Left lobe of liver (tissue), 2 donors: ENCODE measurements around the gene CBX7. TPM values are rescaled to one million over a fixed set of nuclear protein-coding genes. Genes with fewer than 3 reads are reported as not detected.

Source experiments
- ATAC-seq: fragments of 200-7000 bp; cut with Tn5 transposase; one replicate; pipeline ENCODE4 v1.9.1; 2020; ENCODE audit warnings: mild to moderate bottlenecking, moderate library complexity
- DNase-seq: peaks from one replicate; pipeline ENCODE4 v3.0.0-alpha.2; 2020; ENCODE audit warnings: low spot score
- total RNA-seq: library from RNA; stranded (reverse); gene quantifications from one replicate; pipeline ENCODE4 v1.2.1, GENCODE V29; 2021
- donor health status: DM: no; HTN: no; CAD: no; lungs with moderate emphysema.
- donor health status: DM: no; HTN: yes; CAD: no.

CBX7 gene
- total RNA-seq, 1 donor from 2014 or later, result 15.7 TPM

DNA sequence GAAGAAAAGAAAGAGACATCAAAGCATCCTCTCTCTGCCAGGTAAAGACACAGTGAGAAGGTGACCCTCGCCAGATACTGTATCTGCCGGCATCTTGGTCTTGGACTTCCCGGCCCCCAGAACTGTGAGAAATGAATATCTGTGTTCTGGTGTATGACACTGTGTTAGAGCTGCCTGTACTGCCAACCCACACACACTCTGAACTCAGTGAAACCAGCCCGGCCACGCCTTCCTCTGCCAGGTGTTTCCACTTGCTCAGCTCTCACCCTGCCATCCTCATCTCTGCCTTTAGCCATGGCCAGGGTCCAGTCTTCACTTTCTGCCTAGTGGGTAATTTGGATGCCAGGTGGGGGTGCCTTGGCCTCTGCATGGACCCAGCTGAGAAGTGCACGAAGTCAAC lies 24.0 kb downstream of the CBX7 start:
- ATAC-seq (no peak), DNase-seq (no peak)

DNA sequence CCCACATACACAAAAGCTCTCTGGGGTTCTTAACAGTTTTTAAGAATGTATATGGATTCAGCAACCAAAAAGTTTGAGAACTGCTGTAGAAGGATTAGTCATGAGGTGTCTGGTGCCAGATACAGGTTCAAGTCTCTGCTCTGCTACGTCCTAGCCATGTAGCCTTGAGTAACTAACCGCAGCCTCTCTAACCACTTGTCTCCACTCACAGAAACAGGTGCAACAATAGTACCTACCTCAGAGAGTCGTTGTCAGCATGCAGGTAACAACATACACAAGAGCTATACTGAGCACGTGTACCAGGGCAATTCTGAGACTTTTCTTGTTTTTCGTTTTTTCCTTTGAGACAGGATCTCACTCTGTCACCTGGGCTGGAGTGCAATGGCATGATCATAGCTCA lies 26.9 kb downstream of the CBX7 start:
- ATAC-seq (no peak), DNase-seq (no peak)

DNA sequence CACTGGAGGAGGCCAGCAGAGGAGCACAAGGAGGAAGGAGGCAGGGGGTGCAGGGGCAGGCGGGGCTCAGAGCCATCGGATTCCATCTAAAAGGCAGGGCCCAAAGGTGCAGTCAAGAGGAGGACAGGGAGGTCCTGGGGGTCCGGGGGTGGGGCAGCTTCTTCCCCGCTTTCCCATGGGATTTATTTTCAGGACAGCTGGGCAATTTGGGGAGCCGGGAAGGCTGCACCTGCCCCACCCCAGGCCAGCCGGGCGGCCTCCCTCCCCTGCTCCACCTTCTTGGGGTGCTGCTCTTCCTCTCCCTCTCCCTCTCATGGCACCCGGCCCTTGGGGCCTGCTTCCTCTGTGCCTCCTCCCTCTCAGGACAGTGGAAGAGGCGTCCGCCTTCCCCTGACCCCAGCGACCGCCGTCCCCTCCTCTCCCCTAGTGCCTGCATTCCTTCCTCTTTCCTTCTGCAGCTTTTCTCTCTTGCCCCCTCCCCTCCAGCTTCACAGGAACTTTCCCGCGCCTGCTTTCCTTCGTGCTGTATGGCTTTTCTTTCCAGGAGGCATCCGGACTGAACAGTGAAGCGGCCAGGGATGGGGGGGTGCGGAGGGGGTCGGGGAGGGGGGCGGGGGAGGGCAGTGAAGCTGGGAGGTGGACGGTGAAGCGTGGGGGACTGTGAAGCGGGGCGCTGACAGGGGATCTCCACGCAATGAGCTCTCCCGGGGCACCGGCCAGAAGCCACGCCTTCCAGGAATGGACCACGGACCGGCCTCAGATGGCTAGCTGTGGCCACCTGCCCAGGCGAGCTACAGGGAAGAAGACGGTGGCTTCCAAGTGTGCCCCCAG lies 28.5 kb downstream of the CBX7 start:
- DNase-seq (no peak), ATAC-seq (peak; percentile 50)

GRCh38 chr22:39122772-39123470 lies 29.6 kb downstream of the CBX7 start:
- no peak for DNase-seq
- no peak for ATAC-seq

DNA sequence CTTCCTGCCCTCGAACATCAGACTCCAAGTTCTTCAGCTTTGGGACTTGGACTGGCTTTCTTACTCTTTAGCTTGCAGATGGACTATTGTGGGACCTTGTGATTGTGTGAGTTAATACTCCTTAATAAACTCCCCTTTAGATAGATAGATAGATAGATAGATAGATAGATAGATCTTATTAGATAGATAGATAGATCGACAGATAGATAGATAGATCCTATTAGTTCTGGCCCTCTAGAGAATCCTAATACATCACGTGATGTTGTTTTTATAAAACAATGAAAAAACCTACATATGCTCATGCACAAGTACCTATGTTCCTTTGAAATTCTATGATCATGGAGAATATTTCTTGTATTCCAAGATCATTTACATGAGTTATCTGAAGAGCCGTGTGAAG lies 31.5 kb downstream of the CBX7 start:
- DNase-seq, result no peak

DNA sequence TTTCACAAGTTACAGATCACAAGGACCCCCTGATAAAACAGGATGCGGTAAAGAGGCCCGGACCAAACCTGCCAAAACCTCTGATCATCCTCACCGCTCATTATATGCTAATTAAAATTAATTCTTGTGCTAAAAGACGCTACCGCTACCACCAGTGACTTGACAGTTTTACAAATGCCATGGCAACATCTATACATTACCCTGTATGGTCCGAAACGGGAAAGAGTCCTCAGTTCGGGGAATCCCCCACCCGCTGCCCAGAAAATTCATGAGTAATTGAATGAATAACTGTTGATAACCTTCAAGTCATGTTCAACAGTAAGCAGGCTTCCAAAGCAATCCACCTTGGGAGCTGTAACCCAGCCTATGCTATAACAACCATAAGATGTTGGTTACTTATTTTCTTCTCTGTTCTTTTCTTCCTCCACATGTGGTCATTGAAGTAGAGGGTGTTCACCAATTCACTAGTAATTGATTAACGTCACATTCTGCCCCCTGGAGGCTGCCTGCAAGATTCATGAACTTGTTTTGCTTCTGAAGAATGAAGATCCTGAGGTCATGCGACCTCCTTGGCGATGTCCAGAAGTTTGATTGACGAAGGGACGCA lies 34.8 kb downstream of the CBX7 start:
- DNase-seq (no peak), ATAC-seq (peak; percentile 83)

More for the DNA sequence above, 31.5 kb downstream of the CBX7 start:
- no peak for ATAC-seq

DNA sequence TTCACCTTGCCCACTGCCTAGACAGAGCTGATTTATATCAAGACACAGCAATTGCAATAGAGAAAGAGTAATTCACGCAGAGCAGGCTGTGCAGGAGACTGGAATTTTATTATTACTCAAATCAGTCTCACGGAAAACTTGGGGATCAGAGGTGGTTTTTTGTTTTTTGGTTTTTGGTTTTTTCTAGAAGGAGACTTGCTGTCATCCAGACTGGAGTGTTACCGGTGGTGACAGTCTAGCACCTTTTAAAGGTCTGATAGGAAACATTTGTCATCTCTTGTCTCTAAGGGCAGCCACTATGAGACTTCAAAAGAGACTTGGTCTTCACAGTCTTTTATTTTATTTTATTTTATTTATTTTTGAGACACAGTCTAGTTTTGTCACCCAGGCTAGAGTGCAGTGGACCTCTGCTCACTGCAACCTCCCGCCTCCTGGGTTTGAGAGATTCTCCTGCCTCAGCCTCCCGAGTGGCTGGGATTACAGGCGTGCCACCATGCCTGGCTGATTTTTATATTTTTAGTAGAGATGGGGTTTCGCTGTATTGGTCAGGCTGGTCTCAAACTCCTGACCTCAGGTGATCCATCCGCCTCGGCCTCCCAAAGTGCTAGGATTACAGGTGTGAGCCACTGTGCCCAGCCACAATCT lies 36.4 kb downstream of the CBX7 start:
- ATAC-seq (no peak), DNase-seq (no peak)

- DNase-seq, result no peak
- no peak for ATAC-seq
Measured at GRCh38 chr22:39115570-39115969, 36.9 kb downstream of the CBX7 start.

DNA sequence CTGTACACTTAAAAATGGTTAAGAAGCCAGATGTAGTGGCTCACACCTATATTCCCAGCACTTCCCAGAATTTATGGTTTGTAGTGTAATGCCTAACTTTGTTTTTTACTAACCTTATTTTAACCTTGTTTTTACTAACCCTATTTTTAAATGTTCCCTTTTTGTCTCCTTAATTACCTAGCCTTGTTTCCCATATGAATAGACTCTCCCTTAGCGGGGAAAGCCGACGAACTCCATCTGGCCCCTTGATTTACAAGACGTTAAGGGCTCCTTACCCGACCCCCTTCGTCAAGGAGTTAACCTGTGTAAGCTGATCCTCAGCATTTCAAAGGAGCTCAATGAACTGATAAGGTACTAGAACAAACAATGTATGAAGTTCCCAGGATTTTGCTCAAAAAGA lies 38.4 kb downstream of the CBX7 start:
- DNase-seq, result no peak
- ATAC-seq, result no peak

DNA sequence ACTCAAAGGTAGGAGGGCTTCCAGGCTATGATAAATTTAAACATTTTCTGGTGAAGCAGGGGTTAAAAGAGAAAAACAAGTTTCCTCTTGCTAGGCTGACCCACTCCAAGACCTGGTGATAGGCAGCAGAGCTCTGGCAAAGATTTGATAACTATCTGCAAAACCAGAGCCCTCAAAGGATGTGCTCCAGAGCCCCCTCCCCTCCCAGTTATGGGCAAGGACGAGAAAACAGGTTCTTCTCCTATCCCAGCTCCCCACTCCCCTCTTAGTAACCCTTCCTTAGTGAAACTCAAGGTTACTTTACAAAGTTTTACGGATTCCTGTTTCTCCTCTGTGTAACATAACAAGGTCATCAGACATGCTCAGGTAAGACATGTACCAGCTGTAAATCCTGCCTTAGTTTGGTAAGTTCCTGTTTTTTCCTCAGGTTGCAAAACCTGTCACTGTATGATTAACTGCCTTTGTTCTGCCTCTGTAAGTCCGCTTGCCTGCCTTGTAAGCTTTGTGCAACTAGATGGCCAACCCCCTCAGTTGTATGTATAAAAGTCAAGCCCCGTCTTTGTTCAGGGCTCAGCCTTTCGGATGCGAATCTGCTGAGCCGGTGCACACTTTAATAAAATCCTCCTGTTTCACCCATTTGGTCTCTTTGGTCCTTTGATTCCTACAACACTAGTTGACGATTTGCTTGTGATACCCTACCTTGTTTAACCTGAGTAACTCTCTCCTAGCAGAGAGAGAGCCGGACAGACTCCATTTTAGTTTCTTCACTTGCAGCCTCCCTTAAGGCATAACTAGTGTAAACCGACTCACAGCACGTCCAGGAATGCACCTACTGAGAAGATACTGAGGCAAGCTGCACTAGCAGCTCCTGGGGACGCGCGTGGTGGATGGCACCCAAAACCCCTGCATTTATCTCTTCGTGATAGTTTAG lies 41.6 kb downstream of the CBX7 start:
- no peak for ATAC-seq

DNA sequence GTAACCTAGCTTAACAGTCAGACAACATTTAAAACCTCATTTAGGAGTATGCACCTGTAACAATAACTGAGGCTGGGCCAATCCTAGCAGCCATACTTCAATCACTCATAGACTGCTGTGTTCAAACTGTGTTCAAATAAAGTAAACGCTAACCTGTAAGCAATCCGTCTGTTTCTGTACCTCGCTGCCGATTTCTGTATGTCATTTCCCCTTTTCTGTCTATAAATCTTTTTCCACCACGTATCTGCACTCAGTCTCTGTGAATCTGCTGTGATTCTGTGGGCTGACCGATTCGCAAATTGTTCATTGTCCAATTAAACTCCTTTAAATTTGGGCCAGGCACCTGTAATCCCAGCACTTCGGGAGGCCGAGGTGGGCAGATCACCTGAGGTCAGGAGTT lies 43.1 kb downstream of the CBX7 start:
- DNase-seq, result no peak
- ATAC-seq, result no peak

More for the DNA sequence above, 41.6 kb downstream of the CBX7 start:
- DNase-seq, result no peak

DNA sequence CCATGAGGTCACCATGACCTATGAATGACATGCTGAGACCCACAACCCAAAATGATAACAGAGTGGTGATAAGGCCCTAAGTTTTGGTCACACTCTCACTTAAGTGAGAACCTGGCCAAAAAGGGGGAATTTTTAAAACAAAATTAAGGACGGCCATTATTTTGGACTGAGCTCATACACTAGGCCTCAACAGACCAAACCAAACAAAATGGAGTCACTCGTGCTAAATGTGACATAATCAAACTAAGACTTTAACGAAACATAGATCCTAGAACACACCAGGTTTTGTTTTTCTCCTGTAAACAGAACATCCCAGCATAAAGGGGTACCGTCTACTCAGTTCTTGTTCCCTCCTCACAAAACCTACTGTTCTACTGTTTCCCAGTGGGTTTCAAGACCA lies 44.0 kb downstream of the CBX7 start:
- no peak for DNase-seq
- no peak for ATAC-seq

DNA sequence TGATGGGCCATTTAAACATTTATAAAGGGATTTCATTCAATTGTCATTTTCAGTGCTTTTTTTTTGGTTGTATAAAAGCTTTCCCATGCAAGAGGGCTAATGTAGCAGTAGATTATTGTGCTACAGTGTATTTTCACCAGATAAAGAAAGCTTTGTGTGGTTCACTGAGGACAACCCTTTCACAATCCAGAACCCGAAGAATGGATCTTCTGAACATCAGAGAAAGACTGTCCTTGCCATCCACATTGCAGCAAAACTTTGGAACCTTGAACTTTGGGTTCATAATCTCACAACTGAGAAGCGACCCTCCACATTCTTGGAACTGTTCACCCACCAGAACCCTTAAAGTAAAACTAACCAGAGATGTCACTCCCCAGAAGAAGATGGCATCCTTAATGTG lies 46.2 kb downstream of the CBX7 start:
- no peak for ATAC-seq
- no peak for DNase-seq

DNA sequence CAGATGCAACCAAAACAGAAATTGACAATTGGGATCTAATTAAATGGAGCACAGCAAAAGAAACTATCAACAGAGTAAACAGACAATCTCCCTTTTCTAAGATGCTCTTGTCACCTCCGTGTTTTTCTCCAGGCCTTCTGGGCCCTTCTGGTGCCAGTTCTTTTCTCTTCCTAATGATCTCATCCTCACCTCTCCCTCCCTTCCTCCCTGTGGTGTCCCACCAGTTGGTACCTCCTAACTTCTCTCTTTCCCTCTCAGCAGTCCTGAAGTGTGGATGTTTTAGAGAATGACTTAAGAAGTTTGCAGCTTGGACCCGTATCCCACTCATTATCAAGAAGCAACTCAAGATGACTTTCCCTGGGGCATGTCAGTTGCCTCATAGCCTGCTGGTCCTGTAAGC lies 49.0 kb downstream of the CBX7 start:
- DNase-seq (no peak), ATAC-seq (no peak)

DNA sequence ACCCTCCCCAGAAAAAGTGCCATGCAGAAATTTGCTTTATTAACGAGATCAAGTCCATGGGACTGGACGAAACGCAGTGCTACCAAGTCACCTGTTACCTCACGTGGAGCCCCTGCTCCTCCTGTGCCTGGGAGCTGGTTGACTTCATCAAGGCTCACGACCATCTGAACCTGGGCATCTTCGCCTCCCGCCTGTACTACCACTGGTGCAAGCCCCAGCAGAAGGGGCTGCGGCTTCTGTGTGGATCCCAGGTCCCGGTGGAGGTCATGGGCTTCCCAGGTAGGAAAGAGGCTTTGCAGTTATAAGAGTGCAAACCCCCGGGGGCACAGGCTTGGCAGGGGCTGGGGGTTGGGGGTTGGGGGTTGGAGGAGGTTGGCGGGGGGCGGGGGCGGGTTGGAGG lies 51.3 kb downstream of the CBX7 start:
- ATAC-seq, result no peak

GRCh38 chr22:39098576-39098975 lies 53.9 kb downstream of the CBX7 start:
- no peak for ATAC-seq
- DNase-seq, result no peak

More for the DNA sequence above, 51.3 kb downstream of the CBX7 start:
- DNase-seq, result no peak

DNA sequence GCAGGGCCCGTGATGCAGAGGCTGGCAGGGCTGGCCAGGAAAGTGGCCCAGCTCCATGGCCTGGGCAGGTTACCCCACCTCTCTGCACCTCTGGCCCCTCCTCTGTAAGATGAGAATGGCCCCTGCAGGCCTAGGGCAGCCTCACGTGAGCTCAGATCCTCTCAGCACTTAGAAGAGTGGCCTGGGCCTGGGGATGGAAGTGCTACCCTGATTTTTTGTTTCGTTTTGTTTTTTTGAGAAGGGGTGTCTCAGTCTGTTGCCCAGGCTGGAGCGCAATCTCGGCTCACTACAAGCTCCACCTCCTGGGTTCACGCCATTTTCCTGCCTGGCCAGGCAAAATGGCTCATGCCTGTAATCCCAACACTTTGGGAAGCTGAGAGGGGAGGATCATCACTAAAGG lies 54.5 kb downstream of the CBX7 start:
- no peak for ATAC-seq
- DNase-seq, result no peak

DNA sequence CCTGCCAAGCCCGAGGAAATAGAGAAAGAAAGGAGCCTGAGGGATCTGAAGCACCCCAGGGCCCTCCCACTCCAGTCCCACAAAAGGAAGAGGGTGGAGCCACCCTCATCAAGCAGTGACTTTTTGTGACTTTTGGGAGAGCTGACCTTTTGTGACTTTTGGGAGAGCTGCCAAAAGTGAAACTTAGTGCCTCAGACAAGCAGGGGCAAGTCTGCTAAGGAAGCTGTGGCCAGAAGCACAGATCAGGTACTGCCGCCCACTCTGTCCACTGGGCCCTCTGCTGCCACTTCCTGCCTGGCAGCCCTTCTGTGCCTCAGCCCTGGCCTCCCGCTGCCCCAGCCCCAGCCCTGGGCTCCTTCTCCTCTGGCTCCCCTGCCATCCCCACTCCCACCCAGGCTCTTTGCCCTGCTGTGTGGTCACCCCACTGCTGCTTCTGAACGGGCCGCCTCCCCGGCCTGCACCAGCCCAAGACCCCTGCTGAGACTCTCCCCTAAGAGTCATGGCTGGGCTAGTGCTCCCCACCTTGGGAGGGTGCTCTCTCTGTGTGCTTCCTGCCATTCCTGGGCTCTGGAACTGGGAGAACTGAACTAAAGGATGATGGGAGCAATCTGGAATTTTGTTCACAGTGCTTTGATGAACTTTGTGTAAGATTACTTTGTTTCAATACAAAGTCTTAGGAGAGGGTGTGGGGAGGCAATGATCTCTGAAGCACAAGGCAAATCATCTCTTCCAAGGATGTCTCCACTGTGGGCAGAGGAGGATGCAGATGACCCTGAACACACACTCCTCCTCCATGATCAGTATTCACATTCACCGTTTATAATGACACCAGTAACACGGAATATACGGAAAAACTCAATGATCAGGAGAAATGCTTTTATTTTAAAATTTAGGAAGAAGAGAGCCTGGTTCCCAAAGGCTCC lies 55.1 kb downstream of the CBX7 start, which contains the start of gene APOBEC3H:
APOBEC3H (plus strand) TSS at position 147 of the 923 bp plus-strand sequence. CDS start 3,035 bp downstream, outside the sequence.
- DNase-seq (no peak), ATAC-seq (peak; percentile 55)

DNA sequence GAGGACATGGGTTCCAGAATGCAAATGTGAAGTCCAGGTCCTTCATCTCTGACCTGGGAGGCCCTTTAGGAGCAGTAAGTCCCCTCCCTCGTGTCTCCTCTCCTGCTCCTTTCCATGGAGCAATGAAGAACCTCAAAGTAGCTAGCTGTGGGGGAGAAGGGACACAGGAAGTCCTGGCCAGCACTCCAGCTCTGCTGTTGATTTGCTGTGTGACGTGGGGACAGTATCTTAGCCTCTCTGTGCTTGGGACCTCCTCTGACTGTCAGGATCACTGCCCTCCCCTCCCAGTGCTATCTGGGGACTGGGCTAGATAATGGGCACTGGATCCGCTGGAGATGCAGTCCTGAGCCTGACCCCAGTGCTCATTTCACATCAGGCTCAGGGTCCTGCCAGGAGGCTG lies 56.5 kb downstream of the CBX7 start:
- ATAC-seq, result no peak
- no peak for DNase-seq
